GM12878 (cell line): ENCODE data around the gene ELK3.

Experiments
- CTCF ChIP-seq, 3 experiments: IDR thresholded peaks in 2 of 3; conservative IDR thresholded peaks in 1 of 3; 2 replicates each; pipeline ENCODE4 v1.5.1; 2011; ENCODE audit warnings: low read depth in 3 of 3, low read length in 3 of 3, mild to moderate bottlenecking in 3 of 3, control low read depth in 2 of 3, moderate library complexity in 2 of 3, inconsistent platforms in 1 of 3, mixed read lengths in 1 of 3; ENCODE audit not compliant: control insufficient read depth in 2 of 3, insufficient read depth in 1 of 3; ENCODE audit errors: extremely low read depth in 1 of 3
- FOS ChIP-seq: IDR thresholded peaks from 3 replicates; pipeline ENCODE4 v1.6.1; 2011; ENCODE audit warnings: borderline replicate concordance; ENCODE audit not compliant: insufficient read length; ENCODE audit errors: extremely low read depth
- SIN3A ChIP-seq: IDR thresholded peaks from 2 replicates; pipeline ENCODE4 v1.6.1; 2012; ENCODE audit warnings: low read depth, low read length, improper control_type of control experiment

GRCh38 chr12:96255077-96255476, 60.9 kb downstream of the ELK3 start:
- TF ChIP-seq FOS, result no peak
- no peak for TF ChIP-seq SIN3A
- no peak for TF ChIP-seq CTCF (IDR thresholded peaks at IDR 0.05 in 2 of 3, conservative IDR thresholded peaks at IDR 0.05 in 1 of 3; ENCODE audit: control insufficient read depth in 2 of 3, extremely low read depth in 1 of 3, insufficient read depth in 1 of 3, low read depth in 3 of 3, low read length in 3 of 3)
